CD4-positive, alpha-beta memory T cell (primary cell): Measurements from ENCODE around the gene CDHR1. TPM values are rescaled to one million over a fixed set of nuclear protein-coding genes. Genes with fewer than 3 reads are reported as not detected.

ENCODE experiments used
- CTCF ChIA-PET: fragments of 350-600 bp; sonication (Branson Sonifier 250); formaldehyde crosslinking; loops from one replicate; lab custom pipeline; 2021; ENCODE audit warnings: inconsistent platforms; ENCODE audit not compliant: partially characterized antibody; lab: Charles Lee
- POLR2A ChIA-PET: fragments of 350-600 bp; sonication (Branson Sonifier 250); formaldehyde crosslinking; loops from one replicate; lab custom pipeline; 2021; ENCODE audit not compliant: partially characterized antibody; lab: Charles Lee
- DNase-seq, 5 donors: peaks; one replicate each; pipeline versions ENCODE4 v3.0.0 to v3.0.0-alpha.2; 2020 to 2022; ENCODE audit warnings: mixed read lengths in 1 of 5
- H3K27ac ChIP-seq: one replicate; pipeline ENCODE4 v1.7.0; 2013; ENCODE audit warnings: low read depth, low read length
- H3K27me3 ChIP-seq: 2 replicates; pipeline ENCODE4 v1.7.0; 2013; ENCODE audit warnings: mild to moderate bottlenecking, low read length, moderate library complexity; ENCODE audit not compliant: insufficient read depth
- H3K36me3 ChIP-seq: 2 replicates; pipeline ENCODE4 v1.7.0; 2013; ENCODE audit warnings: mild to moderate bottlenecking, low read length, moderate library complexity; ENCODE audit not compliant: insufficient read depth
- H3K4me1 ChIP-seq: 2 replicates; pipeline ENCODE4 v1.7.0; 2013; ENCODE audit warnings: mild to moderate bottlenecking, low read length, moderate library complexity; ENCODE audit not compliant: insufficient read depth
- H3K4me3 ChIP-seq, 2 donors: one replicate each; pipeline ENCODE4 v1.7.0; 2013; ENCODE audit warnings: low read length in 2 of 2, mild to moderate bottlenecking in 1 of 2
- H3K9me3 ChIP-seq, 2 donors: one replicate each; pipeline ENCODE4 v1.7.0; 2013; ENCODE audit warnings: low read length in 2 of 2, control low read depth in 1 of 2; ENCODE audit not compliant: control insufficient read depth in 1 of 2
- H3K27ac Mint-ChIP-seq, 7 donors: one replicate each; pipeline ENCODE4 v1.8.0; 2020 to 2021; ENCODE audit warnings: mixed read lengths in 7 of 7, mild to moderate bottlenecking in 6 of 7, inconsistent platforms in 3 of 7, moderate library complexity in 3 of 7
- H3K27me3 Mint-ChIP-seq, 2 donors: one replicate each; pipeline ENCODE4 v1.8.0; 2020 to 2021; ENCODE audit warnings: mixed read lengths in 2 of 2
- H3K36me3 Mint-ChIP-seq, 2 donors: one replicate each; pipeline ENCODE4 v1.8.0; 2020 to 2021; ENCODE audit warnings: mixed read lengths in 2 of 2, inconsistent platforms in 1 of 2, mild to moderate bottlenecking in 1 of 2
- H3K4me1 Mint-ChIP-seq, 4 donors: one replicate each; pipeline ENCODE4 v1.8.0; 2020 to 2021; ENCODE audit warnings: mixed read lengths in 4 of 4, mild to moderate bottlenecking in 1 of 4
- H3K4me3 Mint-ChIP-seq, 8 donors: one replicate each; pipeline ENCODE4 v1.8.0; 2020 to 2021; ENCODE audit warnings: mixed read lengths in 8 of 8, mild to moderate bottlenecking in 7 of 8, moderate library complexity in 6 of 8, inconsistent platforms in 3 of 8
- H3K9me3 Mint-ChIP-seq, 8 donors: one replicate each; pipeline ENCODE4 v1.8.0; 2020 to 2021; ENCODE audit warnings: mixed read lengths in 8 of 8, mild to moderate bottlenecking in 5 of 8, inconsistent platforms in 3 of 8, moderate library complexity in 1 of 8
- intact Hi-C: fragments of 100-400 bp; cut with micrococcal nuclease; formaldehyde crosslinking; loops from one replicate; pipeline ENCODE4 v1.15.1; 2023
- polyA plus RNA-seq, 2 donors: library from polyadenylated mRNA; unstranded; fragments of 300-500 nt; fragmentation: Illumina TruSeq; gene quantifications; one replicate each; pipeline ENCODE4 v1.2.3, GENCODE V29; 2021
- total RNA-seq, 2 experiments: library from RNA; stranded (reverse); gene quantifications; one replicate each; pipeline ENCODE4 v1.2.3, GENCODE V29; 2021

Gene CDHR1
- total and polyA plus RNA-seq, 4 experiments from 2014 or later = 0.12 to 0.17 TPM; not detected in 2

DNA sequence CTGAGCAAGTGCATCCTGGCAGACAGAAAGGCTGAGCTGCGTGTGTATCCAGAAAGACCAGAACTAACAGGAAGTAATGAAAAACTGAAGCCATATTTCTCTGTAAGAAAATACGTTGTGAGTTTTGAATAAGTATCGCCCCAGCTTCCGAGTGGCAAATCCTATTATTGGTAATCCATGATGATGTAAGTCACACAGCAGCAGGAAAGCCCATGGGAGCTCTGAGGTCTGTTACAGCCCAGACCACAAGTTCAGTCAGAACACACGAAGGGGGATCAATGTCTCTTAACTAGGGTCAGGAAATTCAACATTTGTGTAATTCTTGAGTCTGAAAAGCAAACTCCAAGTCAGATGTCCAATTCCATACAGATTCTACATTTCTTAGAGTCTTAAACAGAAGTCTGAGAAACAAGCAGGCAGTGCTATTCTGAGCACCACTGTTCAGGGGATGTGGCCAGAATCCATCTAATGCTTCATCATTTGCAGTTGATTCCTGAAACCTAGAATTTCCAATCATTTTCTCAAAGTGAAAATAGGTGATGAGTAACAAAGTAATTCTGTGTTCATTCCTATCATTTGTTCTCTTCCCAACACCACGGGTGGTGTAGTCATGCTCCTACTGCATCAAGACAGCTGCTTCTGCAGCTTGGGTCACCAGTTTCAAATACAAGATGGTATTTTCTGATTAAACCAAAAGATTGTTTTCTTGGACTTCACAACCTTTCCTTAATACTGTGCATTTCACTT, 31.3 kb downstream of the CDHR1 start, which contains the start of gene LRIT2:
LRIT2 (minus strand) TSS at position 118 of the 747 bp plus-strand sequence; CDS start at position 94, 24 bp downstream.
- H3K4me3 Mint-ChIP-seq = no peak within 1 kb of the TSS
- no peaks in the 10 kb centered on the region for H3K4me1 ChIP-seq
- intact Hi-C loops = no loop called here
- no peak for DNase-seq
- ChIA-PET CTCF (no interaction called here), POLR2A (no interaction called here)
- H3K9me3 Mint-ChIP-seq = peaks cover 0 to under 1% (median 0%) of the 10 kb centered on the region in 8 donors
- peaks cover 5 to 28% of the 10 kb centered on the region in 2 donors for H3K27me3 Mint-ChIP-seq
- no peaks in the 10 kb centered on the region for H3K36me3 Mint-ChIP-seq
- no peak within 1 kb of the TSS for H3K27ac ChIP-seq
- no peak within 1 kb of the TSS for H3K4me3 ChIP-seq
- H3K4me1 Mint-ChIP-seq = no peaks in the 10 kb centered on the region
- no peaks in the 10 kb centered on the region for H3K36me3 ChIP-seq
- no peaks in the 10 kb centered on the region for H3K9me3 ChIP-seq
- H3K27ac Mint-ChIP-seq = no peak within 1 kb of the TSS
- peaks cover 4% of the 10 kb centered on the region for H3K27me3 ChIP-seq

DNA sequence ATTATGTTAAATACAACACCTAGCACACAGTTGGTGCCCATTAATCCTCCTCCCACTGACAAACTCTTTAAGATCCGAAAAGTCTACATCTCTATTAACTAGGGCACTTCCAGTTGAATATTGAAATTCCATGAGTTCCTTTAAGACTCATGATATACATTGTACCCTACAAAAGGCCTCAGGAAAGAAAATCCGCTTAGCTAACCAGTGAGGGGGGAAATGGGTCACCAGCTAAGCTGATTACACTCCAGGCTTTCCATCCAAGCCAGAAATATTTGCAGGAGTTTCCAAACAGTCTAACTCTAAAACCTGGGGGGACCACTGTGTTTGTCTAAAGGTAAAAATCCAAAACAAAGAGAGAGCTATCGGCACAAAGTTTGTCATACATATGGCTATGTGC, 32.3 kb downstream of the CDHR1 start:
- peaks cover 4% of the 10 kb centered on the region for H3K27me3 ChIP-seq
- no peak overlapping the region for H3K27ac Mint-ChIP-seq

DNA sequence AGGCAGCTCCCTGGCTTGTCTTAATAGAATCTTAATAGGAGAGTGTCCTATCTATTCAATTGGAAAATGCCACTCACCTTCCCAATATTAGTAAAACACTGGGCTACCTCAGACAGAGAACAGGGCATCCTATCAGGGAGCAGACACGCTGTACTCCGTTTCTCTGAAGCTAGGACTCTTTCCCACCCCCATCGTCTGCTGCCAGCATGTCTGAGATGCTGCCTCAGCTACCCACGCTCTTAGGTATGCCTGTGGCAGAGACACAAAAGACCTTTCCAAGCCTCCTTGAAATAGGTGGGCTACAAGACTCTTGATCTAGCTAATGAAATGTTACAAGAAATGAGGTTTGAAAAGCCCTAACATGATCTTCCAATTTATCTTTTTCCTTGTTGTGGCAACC, 33.5 kb downstream of the CDHR1 start:
- Mint-ChIP-seq H3K4me3 (no peak overlapping the region), H3K27ac (no peak overlapping the region), H3K36me3 (no peaks in the 10 kb centered on the region), H3K4me1 (no peaks in the 10 kb centered on the region), H3K27me3 (peaks cover 6 to 29% of the 10 kb centered on the region in 2 donors), H3K9me3 (no peaks in the 10 kb centered on the region)
- ChIA-PET POLR2A (no interaction called here), CTCF (no interaction called here)
- no peak overlapping the region for H3K4me3 ChIP-seq
- no peak overlapping the region for H3K27ac ChIP-seq
- intact Hi-C loops = no loop called here
- no peaks in the 10 kb centered on the region for H3K4me1 ChIP-seq
- no peaks in the 10 kb centered on the region for H3K9me3 ChIP-seq
- no peaks in the 10 kb centered on the region for H3K36me3 ChIP-seq
- peaks cover 3% of the 10 kb centered on the region for H3K27me3 ChIP-seq
- no peak for DNase-seq

More for the DNA sequence above, 32.3 kb downstream of the CDHR1 start:
- Mint-ChIP-seq H3K27me3 (peaks cover 6 to 30% of the 10 kb centered on the region in 2 donors), H3K9me3 (no peaks in the 10 kb centered on the region), H3K4me1 (no peaks in the 10 kb centered on the region), H3K4me3 (no peak overlapping the region), H3K36me3 (no peaks in the 10 kb centered on the region)
- CTCF ChIA-PET = no interaction called here
- Histone ChIP-seq H3K27ac (no peak overlapping the region), H3K36me3 (no peaks in the 10 kb centered on the region), H3K4me3 (no peak overlapping the region), H3K9me3 (no peaks in the 10 kb centered on the region), H3K4me1 (no peaks in the 10 kb centered on the region)
- intact Hi-C loops = no loop called here
- DNase-seq = no peak
- POLR2A ChIA-PET = no interaction called here

DNA sequence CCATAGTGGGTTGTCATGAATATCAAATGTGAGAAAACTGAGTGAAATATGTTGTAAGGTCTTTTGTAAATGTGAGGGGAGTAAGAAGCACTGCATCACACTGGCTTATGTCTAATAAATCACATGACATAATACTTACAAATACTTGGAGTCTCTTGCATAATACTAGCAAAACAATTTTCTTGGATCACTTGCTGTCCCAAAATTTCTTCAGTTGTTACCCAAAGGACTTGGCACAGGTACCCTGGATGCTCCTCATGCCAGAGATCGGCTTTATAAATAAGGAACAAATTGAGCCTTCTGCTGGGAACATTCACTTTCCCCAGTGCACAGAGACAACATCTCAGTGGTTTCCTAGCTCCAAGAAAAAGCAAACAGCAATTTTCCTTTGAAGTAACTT, 36.0 kb downstream of the CDHR1 start:
- peaks cover 7 to 33% of the 10 kb centered on the region in 2 donors for H3K27me3 Mint-ChIP-seq
- H3K4me3 ChIP-seq = no peak overlapping the region
- intact Hi-C loops = no loop called here
- H3K27ac ChIP-seq = no peak overlapping the region
- no peak for DNase-seq
- POLR2A ChIA-PET = no interaction called here
- no peaks in the 10 kb centered on the region for H3K9me3 Mint-ChIP-seq
- no peaks in the 10 kb centered on the region for H3K9me3 ChIP-seq
- no peaks in the 10 kb centered on the region for H3K36me3 Mint-ChIP-seq
- no peak overlapping the region for H3K27ac Mint-ChIP-seq
- H3K27me3 ChIP-seq = no peaks in the 10 kb centered on the region
- CTCF ChIA-PET = no interaction called here
- H3K4me1 Mint-ChIP-seq = no peaks in the 10 kb centered on the region
- no peaks in the 10 kb centered on the region for H3K36me3 ChIP-seq
- H3K4me3 Mint-ChIP-seq = no peak overlapping the region
- H3K4me1 ChIP-seq = no peaks in the 10 kb centered on the region

DNA sequence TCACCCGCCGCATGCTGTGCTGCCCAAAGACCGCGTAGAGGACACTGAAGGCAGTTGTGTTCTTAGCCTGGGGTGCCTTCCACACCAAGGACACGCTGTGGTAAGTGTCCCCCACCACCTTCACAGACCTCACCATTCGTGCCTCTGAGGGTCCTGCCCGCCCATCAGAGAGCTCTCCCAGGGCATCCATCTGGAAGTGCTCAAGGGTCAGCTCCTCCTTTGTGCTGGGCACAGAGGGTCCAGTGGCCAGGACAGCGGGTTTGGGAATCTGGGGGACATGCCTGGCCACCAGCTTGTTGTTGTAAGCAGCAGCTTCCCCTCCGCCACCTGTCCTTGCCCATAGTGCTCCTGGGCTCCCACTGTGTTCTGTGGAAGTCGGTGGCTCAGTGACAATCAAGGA, 38.0 kb downstream of the CDHR1 start:
- Histone ChIP-seq H3K9me3 (no peaks in the 10 kb centered on the region), H3K36me3 (no peaks in the 10 kb centered on the region), H3K4me3 (no peak overlapping the region), H3K27ac (no peak overlapping the region), H3K27me3 (no peaks in the 10 kb centered on the region), H3K4me1 (no peaks in the 10 kb centered on the region)
- H3K4me3 Mint-ChIP-seq = no peak overlapping the region
- POLR2A ChIA-PET = no interaction called here
- intact Hi-C loops = no loop called here
- no peaks in the 10 kb centered on the region for H3K9me3 Mint-ChIP-seq
- CTCF ChIA-PET = no interaction called here
- H3K36me3 Mint-ChIP-seq = no peaks in the 10 kb centered on the region
- H3K4me1 Mint-ChIP-seq = no peaks in the 10 kb centered on the region
- peaks cover 9 to 33% of the 10 kb centered on the region in 2 donors for H3K27me3 Mint-ChIP-seq
- no peak overlapping the region for H3K27ac Mint-ChIP-seq
- no peak for DNase-seq

DNA sequence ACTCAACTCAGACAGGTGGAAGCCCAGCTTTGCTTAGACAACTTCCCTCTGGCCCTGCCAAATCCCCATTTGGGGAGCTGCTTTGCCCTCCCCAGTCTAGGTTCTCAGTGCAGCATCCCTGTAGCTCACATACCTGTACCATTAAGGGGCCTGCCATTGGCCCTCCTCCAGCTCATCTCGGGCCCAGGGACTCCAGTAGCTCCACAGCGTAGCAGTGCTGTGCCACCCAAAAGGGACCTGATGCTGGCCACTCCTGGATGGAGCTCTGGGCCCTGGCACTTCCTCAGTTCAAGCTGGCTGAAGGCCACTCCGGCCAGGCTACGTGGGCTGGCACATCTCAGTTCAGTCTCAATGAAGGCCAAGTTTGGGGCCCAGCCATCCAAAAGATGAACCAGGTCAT, 39.6 kb downstream of the CDHR1 start:
- H3K36me3 ChIP-seq = no peaks in the 10 kb centered on the region
- no peak overlapping the region for H3K4me3 ChIP-seq
- Mint-ChIP-seq H3K27me3 (peaks cover 9 to 35% of the 10 kb centered on the region in 2 donors), H3K27ac (no peak overlapping the region), H3K4me1 (no peaks in the 10 kb centered on the region), H3K4me3 (no peak overlapping the region), H3K36me3 (no peaks in the 10 kb centered on the region), H3K9me3 (peaks cover 0 to 1% (median 0%) of the 10 kb centered on the region in 8 donors)
- ChIA-PET POLR2A (no interaction called here), CTCF (no interaction called here)
- intact Hi-C loops = no loop called here
- no peak overlapping the region for H3K27ac ChIP-seq
- no peaks in the 10 kb centered on the region for H3K9me3 ChIP-seq
- no peaks in the 10 kb centered on the region for H3K27me3 ChIP-seq
- no peak for DNase-seq
- no peaks in the 10 kb centered on the region for H3K4me1 ChIP-seq

DNA sequence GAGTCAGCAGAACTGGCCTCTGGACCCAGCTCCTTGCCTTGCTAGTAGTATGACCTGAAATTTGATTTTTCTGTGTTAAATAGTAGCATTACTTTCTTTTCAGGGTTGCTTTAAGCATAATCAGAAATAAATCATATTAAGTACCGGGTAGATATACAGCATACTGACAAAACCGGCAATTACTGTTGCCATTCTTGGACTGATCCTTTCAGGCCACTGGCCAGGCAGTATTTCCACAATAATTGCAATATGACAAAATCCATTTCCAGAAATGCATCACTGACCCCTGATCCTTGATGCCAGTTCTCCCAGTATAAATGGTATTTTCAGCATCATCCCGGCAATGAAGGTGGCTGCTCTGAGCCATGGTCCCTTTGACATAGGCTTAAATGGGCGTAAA, 40.1 kb downstream of the CDHR1 start:
- Mint-ChIP-seq H3K36me3 (no peaks in the 10 kb centered on the region), H3K4me3 (no peak overlapping the region), H3K4me1 (no peaks in the 10 kb centered on the region), H3K27ac (no peak overlapping the region), H3K27me3 (peaks cover 9 to 30% of the 10 kb centered on the region in 2 donors), H3K9me3 (peaks cover 0 to 1% (median 0%) of the 10 kb centered on the region in 8 donors)
- ChIA-PET CTCF (no interaction called here), POLR2A (no interaction called here)
- no peaks in the 10 kb centered on the region for H3K36me3 ChIP-seq
- H3K9me3 ChIP-seq = no peaks in the 10 kb centered on the region
- no peak overlapping the region for H3K27ac ChIP-seq
- no peak overlapping the region for H3K4me3 ChIP-seq
- no peak for DNase-seq
- intact Hi-C loops = no loop called here
- H3K27me3 ChIP-seq = no peaks in the 10 kb centered on the region
- no peaks in the 10 kb centered on the region for H3K4me1 ChIP-seq
